IMR-90 (cell line): ENCODE measurements around the gene UPK3A. TPM values are rescaled to one million over a fixed set of nuclear protein-coding genes. Genes with fewer than 3 reads are reported as not detected.
A peak's percentile ranks its signal among the peaks of the same experiment; 100 is the strongest.

Experiments
- ATAC-seq: fragments of 200-7000 bp; cut with Tn5 transposase; 2 replicates; pipeline ENCODE4 v1.9.1; 2020; ENCODE audit warnings: low read depth, mild to moderate bottlenecking, moderate library complexity
- BruUV-seq: library from RNA; stranded (reverse); fragments of 400-500 nt; replicated peaks from 2 replicates; lab custom pipeline; 2021; lab: Mats Ljungman, UMichigan
- CTCF ChIA-PET: fragments of 300-600 bp; formaldehyde crosslinking; extraction: SDS; loops from one replicate; lab custom pipeline; 2021; ENCODE audit warnings: antibody characterized with exemption; lab: Yijun Ruan, JAX
- POLR2A ChIA-PET: fragments of 300-600 bp; sonication (Branson Sonifier 250); formaldehyde crosslinking; loops from one replicate; lab custom pipeline; 2022; ENCODE audit warnings: antibody characterized with exemption; ENCODE audit not compliant: unreplicated experiment; lab: Charles Lee
- DNase-seq: peaks from one replicate; pipeline ENCODE4 v3.0.0; 2013
- H2AFZ ChIP-seq: replicated peaks from 2 replicates; pipeline ENCODE3; 2013; ENCODE audit warnings: low read length, mild to moderate bottlenecking; ENCODE audit not compliant: poor library complexity
- H2AK5ac ChIP-seq: 2 replicates; pipeline ENCODE4 v1.6.1; 2013; ENCODE audit warnings: low read depth, low read length, inconsistent platforms
- H2AK9ac ChIP-seq: replicated peaks from 2 replicates; pipeline ENCODE3; 2013; ENCODE audit warnings: mild to moderate bottlenecking, low read depth, low read length, moderate library complexity; ENCODE audit not compliant: poor library complexity
- H2BK120ac ChIP-seq: 2 replicates; pipeline ENCODE4 v1.6.1; 2013; ENCODE audit warnings: low read depth, low read length, inconsistent platforms
- H2BK15ac ChIP-seq: 3 replicates; pipeline ENCODE4 v1.6.1; 2013; ENCODE audit warnings: low read depth, low read length, inconsistent platforms
- H2BK20ac ChIP-seq: 2 replicates; pipeline ENCODE4 v1.6.1; 2013; ENCODE audit warnings: low read depth, mild to moderate bottlenecking, inconsistent platforms, low read length, moderate library complexity
- H2BK5ac ChIP-seq: 2 replicates; pipeline ENCODE4 v1.6.1; 2013; ENCODE audit warnings: mild to moderate bottlenecking, low read depth, low read length, inconsistent platforms; ENCODE audit not compliant: poor library complexity, severe bottlenecking
- H3K14ac ChIP-seq: replicated peaks from 2 replicates; pipeline ENCODE4 v1.6.1; 2013; ENCODE audit warnings: low read depth, low read length, inconsistent platforms
- H3K18ac ChIP-seq: 2 replicates; pipeline ENCODE4 v1.6.1; 2013; ENCODE audit warnings: low read depth, low read length, control low read depth
- H3K23ac ChIP-seq: 2 replicates; pipeline ENCODE4 v1.6.1; 2013; ENCODE audit warnings: low read depth, low read length, inconsistent platforms
- H3K27ac ChIP-seq: 2 replicates; pipeline ENCODE4 v1.5.1; 2013; ENCODE audit warnings: mild to moderate bottlenecking, control low read depth, low read length; ENCODE audit not compliant: insufficient read depth
- H3K27me3 ChIP-seq: 2 replicates; pipeline ENCODE4 v1.6.1; 2013; ENCODE audit warnings: low read length; ENCODE audit not compliant: control insufficient read depth, insufficient read depth
- H3K36me3 ChIP-seq: 2 replicates; pipeline ENCODE4 v1.6.1; 2013; ENCODE audit warnings: low read length, mixed read lengths; ENCODE audit not compliant: control insufficient read depth, insufficient read depth
- H3K4ac ChIP-seq: 2 replicates; pipeline ENCODE4 v1.6.1; 2013; ENCODE audit warnings: low read depth, low read length, inconsistent platforms
- H3K4me1 ChIP-seq: 2 replicates; pipeline ENCODE4 v1.6.1; 2013; ENCODE audit warnings: low read length, mixed read lengths; ENCODE audit not compliant: control insufficient read depth, insufficient read depth
- H3K4me2 ChIP-seq: 2 replicates; pipeline ENCODE4 v1.6.1; 2013; ENCODE audit warnings: low read depth, mild to moderate bottlenecking, control low read depth, low read length, moderate library complexity
- H3K4me3 ChIP-seq: 2 replicates; pipeline ENCODE4 v1.5.1; 2013; ENCODE audit warnings: low read depth, mild to moderate bottlenecking, control low read depth, low read length, moderate library complexity; ENCODE audit not compliant: insufficient read depth
- H3K56ac ChIP-seq: 2 replicates; pipeline ENCODE4 v1.6.1; 2013; ENCODE audit warnings: low read length, inconsistent platforms; ENCODE audit not compliant: insufficient read depth; ENCODE audit errors: extremely low read depth
- H3K79me1 ChIP-seq, 2 experiments: 2 replicates each; pipeline ENCODE4 v1.6.1; 2013; ENCODE audit warnings: low read length in 2 of 2, inconsistent platforms in 1 of 2, low read depth in 1 of 2
- H3K9ac ChIP-seq: 2 replicates; pipeline ENCODE4 v1.6.1; 2013; ENCODE audit warnings: low read depth, low read length, control low read depth
- H3K9me1 ChIP-seq: 2 replicates; pipeline ENCODE4 v1.6.1; 2013; ENCODE audit warnings: low read length, inconsistent platforms; ENCODE audit not compliant: insufficient read depth
- H3K9me3 ChIP-seq: 2 replicates; pipeline ENCODE4 v1.6.1; 2013; ENCODE audit warnings: low read length; ENCODE audit not compliant: control insufficient read depth, insufficient read depth
- H4K20me1 ChIP-seq: 2 replicates; pipeline ENCODE4 v1.6.1; 2013; ENCODE audit warnings: low read length, inconsistent platforms; ENCODE audit not compliant: insufficient read depth
- H4K5ac ChIP-seq: 2 replicates; pipeline ENCODE4 v1.6.1; 2013; ENCODE audit warnings: mild to moderate bottlenecking, low read depth, low read length, control low read depth
- H4K8ac ChIP-seq, 2 experiments: 2 replicates each; pipeline ENCODE4 v1.6.1; 2013; ENCODE audit warnings: low read depth in 2 of 2, low read length in 2 of 2, control low read depth in 1 of 2, inconsistent platforms in 1 of 2
- H4K91ac ChIP-seq: 2 replicates; pipeline ENCODE4 v1.6.1; 2013; ENCODE audit warnings: low read depth, low read length, inconsistent platforms; ENCODE audit not compliant: insufficient read depth
- BHLHE40 ChIP-seq: fragments of 150-350 bp; IDR thresholded peaks from 2 replicates; pipeline ENCODE4 v1.6.1; 2016; ENCODE audit warnings: mild to moderate bottlenecking, low read depth, low read length
- CEBPB ChIP-seq: IDR thresholded peaks from 2 replicates; pipeline ENCODE4 v1.6.1; 2012; ENCODE audit warnings: low read depth, low read length, improper control_type of control experiment
- CHD1 ChIP-seq: IDR thresholded peaks from 2 replicates; pipeline ENCODE4 v1.6.1; 2012; ENCODE audit warnings: low read depth, low read length, improper control_type of control experiment
- CTCF ChIP-seq: conservative IDR thresholded peaks from 2 replicates; pipeline ENCODE4 v1.5.1; 2012; ENCODE audit warnings: mild to moderate bottlenecking, low read depth, low read length, improper control_type of control experiment
- ELK1 ChIP-seq: fragments of 150-350 bp; IDR thresholded peaks from 2 replicates; pipeline ENCODE4 v1.6.1; 2016; ENCODE audit warnings: low read depth, mild to moderate bottlenecking, low read length, moderate library complexity, borderline replicate concordance
- FOS ChIP-seq: fragments of 150-350 bp; IDR thresholded peaks from 2 replicates; pipeline ENCODE4 v1.6.1; 2016; ENCODE audit warnings: low read depth, low read length
- MAFK ChIP-seq: IDR thresholded peaks from 2 replicates; pipeline ENCODE4 v1.6.1; 2012; ENCODE audit warnings: low read depth, low read length, improper control_type of control experiment
- MAZ ChIP-seq: IDR thresholded peaks from 2 replicates; pipeline ENCODE4 v1.6.1; 2012; ENCODE audit warnings: low read depth, mild to moderate bottlenecking, low read length, improper control_type of control experiment, moderate library complexity, borderline replicate concordance
- MXI1 ChIP-seq: IDR thresholded peaks from 2 replicates; pipeline ENCODE4 v1.6.1; 2012; ENCODE audit warnings: low read depth, mild to moderate bottlenecking, low read length, moderate library complexity, borderline replicate concordance
- NFE2L2 ChIP-seq: fragments of 150-350 bp; IDR thresholded peaks from 2 replicates; pipeline ENCODE4 v1.6.1; 2016; ENCODE audit warnings: low read depth, mild to moderate bottlenecking, low read length
- POLR2A ChIP-seq: IDR thresholded peaks from 2 replicates; pipeline ENCODE4 v1.6.1; 2012; ENCODE audit warnings: mild to moderate bottlenecking, low read depth, low read length
- RAD21 ChIP-seq: IDR thresholded peaks from 2 replicates; pipeline ENCODE4 v1.6.1; 2012; ENCODE audit warnings: low read length, improper control_type of control experiment
- RCOR1 ChIP-seq: IDR thresholded peaks from 2 replicates; pipeline ENCODE4 v1.6.1; 2012; ENCODE audit warnings: mild to moderate bottlenecking, low read length, improper control_type of control experiment; ENCODE audit not compliant: insufficient replicate concordance
- RFX5 ChIP-seq: IDR thresholded peaks from 2 replicates; pipeline ENCODE4 v1.8.0; 2012; ENCODE audit warnings: low read depth, mild to moderate bottlenecking, low read length, moderate library complexity
- SMC3 ChIP-seq: fragments of 150-350 bp; IDR thresholded peaks from 2 replicates; pipeline ENCODE4 v1.6.1; 2016; ENCODE audit warnings: low read depth, mild to moderate bottlenecking, antibody characterized with exemption, low read length, moderate library complexity
- USF2 ChIP-seq: fragments of 150-350 bp; IDR thresholded peaks from 2 replicates; pipeline ENCODE4 v1.6.1; 2017; ENCODE audit warnings: mild to moderate bottlenecking, antibody characterized with exemption, low read length, low read depth
- WGBS, 2 experiments: methylation state at CpG; one replicate each; pipeline versions ENCODE4 v1.1.5 to v1.1.7; 2013; ENCODE audit warnings: missing lambda C conversion rate in 2 of 2; ENCODE audit not compliant: insufficient read length in 1 of 2; ENCODE audit errors: extremely low coverage in 2 of 2; 5-methylcytosine and 5-hydroxymethylcytosine counted together
- dilution Hi-C: fragments of 300-500 bp; cut with HindIII; formaldehyde crosslinking; loops from one replicate; pipeline ENCODE4 v1.14.3; 2018; ENCODE audit warnings: low sequenced_read_pairs; ENCODE audit not compliant: unreplicated experiment
- in situ Hi-C: fragments of 300-500 bp; cut with MboI; formaldehyde crosslinking; loops from 3 replicates; pipeline ENCODE4 v1.14.3; 2019; ENCODE audit warnings: low sequenced_read_pairs, inconsistent platforms, mixed read lengths
- intact Hi-C: fragments of 100-400 bp; cut with micrococcal nuclease; formaldehyde crosslinking; loops from 2 replicates; pipeline ENCODE4 v1.10.0; 2022
- polyA plus RNA-seq, 3 experiments: library from polyadenylated mRNA; depleted of rRNA; stranded (reverse); fragments of >200 nt; gene quantifications; 2 replicates each; pipeline ENCODE4 v1.2.3, GENCODE V29; 2012; ENCODE audit warnings: low replicate concordance in 1 of 3
- total RNA-seq: library from RNA; depleted of rRNA; stranded (reverse); fragments of >200 nt; gene quantifications from 2 replicates; pipeline ENCODE4 v1.2.3, GENCODE V29; 2012

UPK3A gene
- total and polyA plus RNA-seq, 2 of the 4 experiments (the other 2 are of a cell fraction), result not detected

- DNase-seq (no peak), ATAC-seq (no peak)
- H3K4me3 ChIP-seq, result no peak overlapping the region
- ChIA-PET CTCF (no interaction called here), POLR2A (no interaction called here)
- H2AK5ac ChIP-seq, result peak overlapping the region; percentile 57; the same call in 1 of the 2 replicates
- no peaks in the 10 kb centered on the region for H3K79me1 ChIP-seq
- H4K8ac ChIP-seq, result no peak overlapping the region
- TF ChIP-seq RAD21 (no peak), CEBPB (no peak), CTCF (no peak), ELK1 (no peak), CHD1 (no peak), RFX5 (no peak), MAZ (no peak), NFE2L2 (no peak), FOS (no peak), RCOR1 (no peak), USF2 (no peak), BHLHE40 (no peak), POLR2A (no peak), MXI1 (no peak), SMC3 (no peak), MAFK (no peak)
- in situ Hi-C loops (no loop called here), dilution Hi-C loops (no loop called here), intact Hi-C loops (no loop called here)
- H4K20me1 ChIP-seq, result no peaks in the 10 kb centered on the region
- no peak overlapping the region for H2AFZ ChIP-seq
- 0 out of 3 replicates have a peak overlapping the region, but pooled peaks have one; percentile 44 for H2BK15ac ChIP-seq
- no TSS peak for BruUV-seq
- no peaks in the 10 kb centered on the region for H3K9me1 ChIP-seq
- no peak overlapping the region for H3K56ac ChIP-seq
- H2BK120ac ChIP-seq, result peak overlapping the region; percentile 40; the same call in 1 of the 2 replicates
- H3K4me2 ChIP-seq, result no peak overlapping the region
- H3K9me3 ChIP-seq, result no peaks in the 10 kb centered on the region
- peaks cover 8% of the 10 kb centered on the region for H3K4me1 ChIP-seq
- H2BK5ac ChIP-seq, result no peak overlapping the region
- peaks cover 2% of the 10 kb centered on the region for H3K27me3 ChIP-seq
- H4K5ac ChIP-seq, result no peak overlapping the region
- H3K36me3 ChIP-seq, result no peaks in the 10 kb centered on the region
- H3K9ac ChIP-seq, result no peak overlapping the region
- H2BK20ac ChIP-seq, result peak overlapping the region; percentile 53; the same call in 1 of the 2 replicates
- WGBS, 2 experiments, result 100% methylated on average over 1 of the region's 9 CpGs; no CpG with 5 or more reads in 1 of the 2 experiments
- peak overlapping the region; percentile 42; the same call in 1 of the 2 replicates for H3K4ac ChIP-seq
- 0 out of 2 replicates have a peak overlapping the region, but pooled peaks have one; percentile 5 for H4K91ac ChIP-seq
- no peak overlapping the region for H3K23ac ChIP-seq
- no peak overlapping the region for H3K27ac ChIP-seq
- peak overlapping the region; percentile 70 for H2AK9ac ChIP-seq
- H3K18ac ChIP-seq, result no peak overlapping the region
- H3K14ac ChIP-seq, result no peak overlapping the region
Observed at GRCh38 chr22:45278125-45278524, 6.6 kb upstream of the UPK3A start.
